HUDEP-2 (cell line): ENCODE measurements around the gene SMIM36.
"Not testable (repeated sequence)": the region's sequence is repeated elsewhere in the genome, so short reads cannot be mapped to it uniquely, and the experiment has no call there.

Experiments
- DNase-seq, 76 experiments: peaks; one replicate each; lab custom pipeline; 2025; ENCODE audit not compliant: unreplicated experiment in 76 of 76; lab: John Stamatoyannopoulos, UW

SMIM36 gene

DNA sequence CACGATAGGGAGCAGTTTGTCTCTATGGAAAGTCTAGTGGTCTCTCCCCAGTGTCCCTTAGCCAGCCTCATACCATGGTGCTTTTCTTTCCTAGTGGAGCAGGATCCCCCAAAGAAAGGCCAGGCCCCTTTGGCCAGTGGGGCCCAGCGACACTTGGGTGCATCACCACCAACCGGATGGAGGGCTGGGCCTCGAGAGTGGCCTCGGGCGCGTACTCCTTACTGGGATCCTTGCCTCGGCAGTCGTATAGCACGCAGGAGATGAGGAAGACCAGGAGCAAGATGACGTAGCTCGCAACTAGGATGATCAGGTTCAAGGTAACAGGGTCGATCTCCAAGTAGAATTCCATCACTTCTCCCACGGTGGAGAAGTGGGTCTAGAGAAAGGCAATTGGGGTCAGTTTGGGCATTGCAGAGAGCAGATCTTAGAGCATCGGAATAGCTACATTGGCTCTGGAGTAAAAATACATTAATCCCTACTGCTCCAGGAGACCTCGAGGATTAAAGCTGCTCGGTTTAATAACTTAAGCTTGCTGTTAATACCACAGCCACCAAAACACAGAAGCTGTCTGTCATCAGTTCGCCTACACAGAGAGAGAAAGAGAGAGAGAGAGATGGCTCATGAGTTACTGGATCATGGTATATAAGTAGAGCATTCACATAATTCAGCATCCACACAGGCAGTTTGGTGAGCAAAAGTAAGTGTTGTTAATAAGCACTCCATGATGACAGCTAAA lies at the start of gene SMIM36:
TSS of gene SMIM36 (minus strand) at position 467 of the 736 bp plus-strand sequence.
- DNase-seq, result no peak

DNA sequence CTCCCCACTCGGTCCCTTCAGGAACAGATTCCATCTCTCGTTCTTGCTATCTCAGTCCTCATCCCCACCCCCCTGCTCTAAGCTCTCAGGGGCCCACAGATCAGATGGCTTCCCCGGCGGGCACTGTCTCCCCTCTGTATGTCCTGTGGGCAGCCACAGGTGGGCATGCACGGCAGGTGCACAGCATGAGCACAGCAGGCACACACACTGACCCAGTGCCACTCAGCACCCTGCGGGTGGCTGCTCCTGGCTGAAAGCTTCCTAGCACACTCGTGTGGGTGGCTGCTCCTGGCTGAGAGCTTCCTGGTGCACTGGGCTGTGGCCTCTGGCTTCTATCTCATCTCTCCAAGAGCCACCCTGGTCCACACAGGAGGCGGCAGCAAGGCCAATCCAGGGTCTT lies 44.5 kb upstream of the SMIM36 start:
- DNase-seq, result no peak

- peak in 4 of 76 experiments; percentile 1 to 16 (median 9) for DNase-seq
Measured at GRCh38 chr17:55549140-55549539, 37.9 kb upstream of the SMIM36 start.

DNA sequence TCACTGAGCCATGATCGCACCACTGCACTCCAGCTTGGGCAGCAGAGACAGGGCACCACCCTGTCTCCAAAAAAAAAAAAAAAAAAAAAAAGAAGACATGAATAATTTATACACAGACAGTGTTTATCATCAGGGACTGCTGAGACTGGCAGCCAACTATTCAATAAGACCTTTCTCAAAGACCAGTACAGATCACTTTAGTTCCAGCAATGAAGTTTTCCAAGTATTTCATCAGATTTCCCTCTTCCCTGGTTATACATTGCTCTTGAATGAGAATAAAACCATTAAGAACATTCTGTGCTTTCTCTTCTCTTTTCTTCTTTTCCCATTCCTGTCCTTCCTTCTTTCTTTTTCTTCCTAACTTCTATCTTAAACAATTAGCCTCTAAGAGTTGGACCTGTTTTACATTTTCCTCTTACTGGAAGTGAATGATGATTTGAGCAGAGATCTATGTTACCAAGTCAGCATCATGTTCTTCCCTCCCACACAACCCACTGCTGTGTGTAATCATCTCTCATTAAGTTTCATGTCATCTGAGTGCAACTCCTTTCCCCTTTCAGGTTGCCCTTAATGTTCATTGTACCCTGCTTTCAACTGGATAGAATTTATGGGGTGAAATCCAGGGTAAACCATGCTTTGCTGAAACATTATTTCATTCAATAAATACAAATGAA lies 35.9 kb upstream of the SMIM36 start:
- no peak for DNase-seq

GRCh38 chr17:55546481-55546880 lies 35.2 kb upstream of the SMIM36 start:
- no peak for DNase-seq

DNA sequence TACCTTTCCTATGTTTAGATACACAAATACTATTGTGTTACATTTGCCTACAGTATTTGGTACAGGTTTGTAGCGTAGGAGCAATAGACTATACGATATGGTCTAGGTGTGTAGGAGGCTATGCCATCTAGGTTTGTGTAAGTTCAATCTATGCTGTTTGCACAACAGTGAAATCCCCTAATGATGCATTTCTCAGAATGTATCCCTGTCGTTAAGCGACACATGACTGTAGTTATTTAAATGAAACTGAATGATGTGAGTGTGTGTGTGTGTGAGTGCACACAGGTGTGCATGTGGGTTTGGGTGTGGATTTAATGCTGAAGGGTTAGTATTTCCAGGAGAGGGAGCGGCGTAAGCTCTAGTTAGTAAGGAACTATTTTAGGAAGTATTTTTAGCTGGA lies 34.6 kb upstream of the SMIM36 start:
- no peak for DNase-seq

DNA sequence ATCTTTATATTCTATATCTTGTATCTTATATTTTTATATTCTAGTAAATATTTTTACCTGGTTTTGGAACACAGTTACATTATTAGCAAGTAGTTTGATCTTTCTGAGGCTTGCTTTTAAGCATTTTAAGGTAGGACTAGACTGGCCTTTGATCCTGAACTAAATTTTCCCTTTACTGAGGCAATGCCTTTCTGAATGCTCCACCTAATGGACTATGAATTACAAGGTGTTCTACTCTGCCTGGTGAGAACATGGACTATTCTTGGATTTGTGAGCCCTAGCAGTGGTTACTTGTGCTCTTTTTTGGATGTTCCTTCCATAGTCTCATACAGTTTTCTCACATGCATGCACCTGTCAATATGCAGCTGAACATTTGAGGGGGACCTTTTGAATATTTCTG lies 32.5 kb upstream of the SMIM36 start:
- DNase-seq, result no peak

DNA sequence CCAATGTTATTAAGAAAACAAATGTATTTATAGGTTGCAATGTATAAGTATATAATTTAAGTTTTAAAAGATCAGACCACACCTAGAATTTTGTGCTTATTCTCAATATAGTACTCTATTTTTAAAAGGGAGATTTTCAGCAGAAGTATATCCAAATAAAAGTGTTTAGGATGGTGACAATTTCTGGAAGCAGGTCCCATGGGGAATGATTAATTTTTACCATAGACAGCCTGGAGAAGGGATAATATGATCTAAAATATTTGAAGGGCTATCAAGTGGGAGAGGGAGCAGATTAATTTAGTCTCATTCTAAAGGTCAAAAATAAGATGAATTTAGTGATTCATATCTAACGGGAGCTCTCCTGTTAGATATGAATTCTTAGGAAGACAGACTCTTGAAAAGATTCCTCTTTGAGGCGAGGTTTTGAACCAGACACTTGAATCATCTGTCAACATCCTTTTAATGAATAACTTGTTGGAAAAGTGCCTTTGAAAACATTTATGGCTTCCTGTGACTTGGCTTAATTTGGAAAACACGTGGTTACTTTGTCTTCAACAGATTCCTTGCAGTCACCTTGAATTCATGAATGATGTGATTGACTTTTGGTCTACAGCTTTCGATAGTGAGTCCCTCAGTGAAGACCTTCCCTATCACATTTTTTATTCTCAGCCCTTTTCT lies 29.3 kb upstream of the SMIM36 start:
- no peak for DNase-seq

DNA sequence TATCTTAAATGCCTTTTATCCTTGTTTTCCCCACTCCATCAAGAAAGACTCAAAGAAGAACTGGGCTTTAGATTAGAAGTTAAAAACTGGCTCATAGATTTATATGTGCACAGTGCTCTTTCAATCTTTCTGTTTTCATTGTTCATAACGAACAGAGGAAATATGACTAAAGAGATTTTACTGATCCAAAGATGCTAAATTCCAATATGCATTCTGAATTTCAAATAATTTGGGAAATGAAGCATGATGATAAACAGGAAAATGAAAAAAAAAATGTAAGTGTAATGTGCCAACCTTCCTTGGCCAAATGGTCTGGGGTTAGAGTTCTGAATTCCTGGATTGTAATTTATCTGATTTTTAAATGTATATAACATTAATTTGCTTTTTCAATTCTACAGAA lies 25.0 kb upstream of the SMIM36 start:
- no peak for DNase-seq

DNA sequence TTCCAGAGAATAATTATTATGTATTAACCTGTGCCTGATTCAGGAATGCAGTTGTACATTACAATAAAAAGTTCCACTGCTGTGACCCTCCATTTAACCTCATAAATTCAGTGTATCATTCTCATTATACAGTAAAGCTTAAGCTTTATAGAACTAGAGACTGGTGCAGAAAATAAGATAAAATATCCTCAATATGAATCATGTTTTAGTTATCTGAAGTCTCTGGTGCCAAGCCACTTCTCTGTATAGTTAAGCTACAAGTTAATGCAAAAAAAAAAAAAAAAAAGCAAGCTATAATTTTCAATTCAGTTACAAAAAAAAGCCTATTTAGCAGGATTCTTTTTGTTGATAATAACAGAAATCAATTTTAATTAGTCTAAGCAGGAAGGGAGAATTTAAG lies 22.4 kb upstream of the SMIM36 start:
- no peak for DNase-seq

GRCh38 chr17:55532670-55533069 lies 21.4 kb upstream of the SMIM36 start:
- DNase-seq, result no peak

DNA sequence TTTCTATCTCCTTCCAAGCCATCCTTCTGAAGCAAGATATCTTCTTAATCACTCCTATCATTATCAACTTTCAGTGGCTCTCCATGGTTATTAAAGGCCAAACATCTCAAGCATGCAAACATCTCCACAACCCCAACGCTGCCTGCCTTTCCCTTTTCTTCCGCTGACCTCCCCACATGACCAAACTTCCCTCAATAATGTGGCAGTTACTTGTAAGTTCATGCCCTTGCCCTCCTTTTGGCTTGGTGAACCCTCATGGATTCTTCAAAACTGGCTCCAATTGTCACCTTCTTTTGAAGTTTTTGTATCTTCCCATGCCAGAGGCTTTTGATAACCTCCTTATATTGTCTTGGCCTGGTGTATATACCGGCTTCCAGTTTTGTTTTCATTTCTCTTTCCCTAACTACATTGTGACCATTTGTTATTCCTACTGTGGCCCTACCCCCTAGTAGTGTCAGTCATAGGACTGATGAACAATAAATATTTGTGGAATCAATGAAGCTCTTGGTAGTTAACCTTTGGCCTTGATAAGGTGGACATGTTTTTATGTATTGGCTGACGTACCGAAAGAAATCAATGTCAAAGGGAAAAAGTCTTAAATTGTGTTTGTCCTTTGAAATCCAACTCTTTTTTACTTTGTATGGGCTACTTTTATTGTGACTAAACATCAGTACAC lies 19.9 kb upstream of the SMIM36 start:
- no peak for DNase-seq

GRCh38 chr17:55530064-55530463 lies 18.8 kb upstream of the SMIM36 start:
- no peak for DNase-seq

DNA sequence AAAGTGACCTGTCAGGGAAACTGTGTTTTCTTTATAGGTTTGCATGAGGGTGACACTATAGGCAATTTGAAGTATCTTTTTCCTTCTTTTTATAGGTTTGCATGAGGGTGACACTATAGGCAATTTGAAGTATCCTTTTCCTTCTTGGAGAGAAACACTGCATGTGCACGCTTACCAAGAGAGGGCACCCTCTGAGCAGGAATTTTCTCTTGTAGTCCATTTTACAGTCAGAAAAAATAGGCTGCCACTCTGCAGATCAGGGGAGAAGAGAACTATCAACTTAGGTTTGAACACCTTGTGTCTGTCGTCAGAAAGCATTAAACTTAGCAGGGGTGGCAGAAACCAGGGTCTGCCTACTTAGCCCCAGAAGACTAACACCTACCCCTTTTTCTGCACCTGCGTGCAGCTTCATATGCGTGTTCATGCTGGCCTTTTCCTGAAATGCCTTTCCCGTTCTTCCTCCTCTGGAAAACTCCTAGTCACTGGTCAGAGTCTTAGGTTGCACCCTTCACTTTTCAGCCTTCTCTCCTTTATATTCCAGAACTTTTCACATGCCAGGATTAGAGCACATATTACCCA lies 16.4 kb upstream of the SMIM36 start:
- DNase-seq, result peak in 5 of 76 experiments; percentile 13 to 32 (median 19)

DNA sequence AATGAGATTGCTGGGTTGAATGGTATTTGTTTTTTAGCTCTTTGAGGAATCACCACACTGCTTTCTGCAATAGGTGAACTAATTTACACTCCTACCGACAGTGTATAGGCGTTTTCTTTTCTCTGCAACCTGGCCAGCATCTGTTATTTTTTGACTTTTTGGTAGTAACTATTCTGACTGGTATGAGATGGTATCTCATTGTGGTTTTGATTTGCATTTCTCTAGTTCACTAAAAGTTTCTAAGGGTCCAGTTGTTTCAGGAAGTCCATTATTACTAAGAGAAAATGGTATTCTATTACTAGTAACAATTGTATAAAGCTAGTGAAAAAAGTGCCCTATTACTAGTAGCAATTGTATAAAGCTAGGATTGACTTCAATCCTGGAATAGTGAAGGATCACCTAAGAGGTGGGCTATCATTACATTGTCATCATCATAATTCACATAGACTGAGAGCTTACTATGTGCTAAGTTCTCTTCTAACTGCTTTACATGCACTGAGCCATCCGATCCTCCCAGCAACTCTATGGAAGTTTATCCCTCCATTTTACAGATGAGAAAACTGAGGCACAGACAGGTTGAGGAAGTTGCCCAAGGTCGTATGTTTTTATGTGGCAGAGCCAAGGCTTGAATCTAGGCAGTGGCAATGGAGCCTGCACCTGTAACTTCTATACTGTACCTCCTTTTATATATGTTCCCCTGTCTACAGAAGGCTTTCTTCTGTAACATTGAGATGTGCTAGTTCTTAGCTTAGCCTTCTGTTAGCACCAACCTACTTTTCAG lies 13.4 kb upstream of the SMIM36 start:
- DNase-seq, result no peak

DNA sequence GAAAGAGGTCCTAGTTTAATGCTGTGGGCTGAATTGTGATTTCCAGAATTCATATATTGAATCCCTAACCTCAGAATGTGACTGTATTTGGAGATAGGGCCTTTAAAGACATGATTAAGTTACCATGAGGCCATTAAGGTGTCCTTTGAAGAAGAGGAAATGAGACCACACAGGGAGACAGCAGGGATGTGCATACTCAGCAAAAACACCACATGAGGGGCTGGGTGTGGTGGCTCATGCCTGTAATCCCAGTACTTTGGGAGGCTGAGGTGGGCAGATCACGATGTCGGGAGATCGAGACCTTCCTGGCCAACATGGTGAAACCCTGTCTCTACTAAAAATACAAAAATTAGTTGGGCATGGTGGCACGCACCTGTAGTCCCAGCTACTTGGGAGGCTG lies 11.8 kb upstream of the SMIM36 start:
- DNase-seq, result not testable (repeated sequence)

- no peak for DNase-seq
Measured at GRCh38 chr17:55521186-55521585, 9.9 kb upstream of the SMIM36 start.

DNA sequence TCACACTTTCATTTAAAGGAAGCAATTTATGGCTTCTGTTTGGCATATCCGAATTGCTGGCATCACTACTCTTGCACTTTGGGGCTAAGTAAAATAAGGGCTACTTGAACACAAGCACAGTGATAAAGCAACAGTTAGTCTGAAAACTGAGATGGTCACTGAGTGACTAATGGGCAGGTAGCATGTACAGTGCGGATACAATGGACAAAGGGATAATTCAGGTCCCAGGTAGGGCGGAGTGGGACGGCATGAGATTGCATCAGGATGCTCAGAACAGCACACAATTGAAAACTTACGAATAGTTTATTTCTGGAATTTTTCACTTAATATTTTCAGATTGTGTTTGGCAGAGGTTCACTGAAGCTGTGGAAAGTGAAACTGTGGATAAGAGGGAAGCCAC lies 9.2 kb upstream of the SMIM36 start:
- no peak for DNase-seq

- DNase-seq, result no peak
Measured at GRCh38 chr17:55518510-55518909, 7.3 kb upstream of the SMIM36 start.
